Measurements from ENCODE around the gene APBB1IP.

DNA sequence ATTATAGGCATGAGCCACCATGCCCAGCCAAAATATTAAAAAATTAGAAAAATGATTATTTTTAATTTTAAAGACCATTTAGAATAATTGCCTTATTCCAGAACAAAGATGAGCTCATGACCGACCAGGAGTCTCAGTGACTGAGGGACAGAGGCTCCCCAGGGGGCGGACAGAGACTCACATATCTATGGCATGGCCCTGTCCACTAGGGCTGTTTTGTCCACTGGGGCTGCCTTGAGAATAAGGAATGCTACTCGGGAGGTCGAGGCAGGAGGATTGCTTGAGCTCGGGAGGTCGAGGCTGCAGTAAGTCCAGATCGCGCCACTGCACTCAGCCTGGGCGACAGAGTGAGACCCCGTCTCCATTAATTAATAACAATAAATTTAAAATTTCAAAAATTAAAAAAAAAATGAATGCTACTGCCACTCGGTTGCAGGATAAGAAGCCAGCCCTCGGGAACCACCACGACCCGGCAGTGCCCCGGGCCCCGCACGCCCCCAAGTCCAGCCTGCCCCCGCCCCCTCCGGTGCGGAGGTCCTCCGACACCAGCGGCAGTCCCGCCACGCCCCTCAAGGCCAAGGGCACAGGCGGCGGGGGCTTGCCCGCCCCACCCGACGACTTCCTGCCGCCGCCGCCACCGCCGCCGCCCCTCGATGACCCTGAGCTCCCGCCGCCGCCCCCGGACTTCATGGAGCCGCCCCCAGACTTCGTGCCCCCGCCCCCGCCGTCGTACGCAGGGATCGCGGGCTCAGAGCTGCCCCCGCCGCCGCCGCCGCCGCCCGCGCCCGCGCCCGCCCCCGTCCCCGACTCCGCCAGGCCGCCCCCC, 128.6 kb downstream of the APBB1IP start:
- TF ChIP-seq RAD21 (IDR thresholded peaks at IDR 0.05 in 1 of 2, conservative IDR thresholded peaks at IDR 0.05 in 1 of 2; ENCODE audit: low read depth in 2 of 2, low read length in 2 of 2) (no peak), CEBPB (IDR thresholded peaks at IDR 0.05; ENCODE audit: low read depth, low read length) (no peak)
- TF ChIP-seq, protein P1, sequence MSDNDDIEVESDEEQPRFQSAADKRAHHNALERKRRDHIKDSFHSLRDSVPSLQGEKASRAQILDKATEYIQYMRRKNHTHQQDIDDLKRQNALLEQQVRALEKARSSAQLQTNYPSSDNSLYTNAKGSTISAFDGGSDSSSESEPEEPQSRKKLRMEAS (IDR thresholded peaks at IDR 0.05) = no peak

Data from H1 (cell line).